SK-N-SH treated with all-trans-retinoic acid at 6 μM for 48 hours (cell line): Measurements from ENCODE around the gene ATP6AP1.
A peak's percentile ranks its signal among the peaks of the same experiment; 100 is the strongest.

Experiments used
- ATAC-seq: fragments of 200-7000 bp; cut with Tn5 transposase; 3 replicates; pipeline ENCODE4 v1.9.1; 2020; ENCODE audit warnings: mild to moderate bottlenecking, moderate library complexity
- ARNTL ChIP-seq: fragments of 450-650 bp; formaldehyde crosslinking; IDR thresholded peaks from 2 replicates; pipeline ENCODE4 v1.5.0; 2020; ENCODE audit warnings: low read depth, mild to moderate bottlenecking, moderate library complexity, borderline replicate concordance
- BACH2 ChIP-seq: fragments of 250-450 bp; sonication (Bioruptor Pico); IDR thresholded peaks from 2 replicates; pipeline ENCODE4 v1.9.0; 2021; ENCODE audit warnings: mild to moderate bottlenecking, borderline replicate concordance
- ESRRG ChIP-seq: fragments of 250-450 bp; sonication (Bioruptor Pico); IDR thresholded peaks from 2 replicates; pipeline ENCODE4 v1.6.1; 2021; ENCODE audit warnings: mild to moderate bottlenecking
- GLIS3 ChIP-seq: fragments of 250-450 bp; sonication (Bioruptor Pico); IDR thresholded peaks from 2 replicates; pipeline ENCODE4 v1.5.0; 2020; ENCODE audit warnings: mild to moderate bottlenecking, moderate library complexity
- ISL1 ChIP-seq: fragments of 250-450 bp; sonication (Bioruptor Pico); IDR thresholded peaks from 2 replicates; pipeline ENCODE4 v2.1.2; 2022; ENCODE audit warnings: mild to moderate bottlenecking, moderate library complexity
- OSR1 ChIP-seq: fragments of 250-450 bp; sonication (Bioruptor Pico); IDR thresholded peaks from 2 replicates; pipeline ENCODE4 v1.8.0; 2022; ENCODE audit warnings: moderate library complexity, mild to moderate bottlenecking, inconsistent platforms
- PPARA ChIP-seq: fragments of 250-450 bp; sonication (Bioruptor Pico); IDR thresholded peaks from 2 replicates; pipeline ENCODE4 v1.5.0; 2020; ENCODE audit warnings: mild to moderate bottlenecking, borderline replicate concordance
- RARB ChIP-seq: fragments of 250-450 bp; sonication (Bioruptor Pico); IDR thresholded peaks from 2 replicates; pipeline ENCODE4 v1.8.0; 2021; ENCODE audit warnings: mild to moderate bottlenecking, moderate library complexity
- SNAI2 ChIP-seq: fragments of 250-450 bp; sonication (Bioruptor Pico); IDR thresholded peaks from 2 replicates; pipeline ENCODE4 v1.5.0; 2020; ENCODE audit warnings: mild to moderate bottlenecking, moderate library complexity
- TCF4 ChIP-seq: fragments of 250-450 bp; sonication (Bioruptor Pico); IDR thresholded peaks from 2 replicates; pipeline ENCODE4 v1.8.0; 2021; ENCODE audit warnings: mild to moderate bottlenecking, moderate library complexity, borderline replicate concordance
- TOX ChIP-seq: fragments of 250-450 bp; sonication (Bioruptor Pico); IDR thresholded peaks from 2 replicates; pipeline ENCODE4 v1.8.0; 2021; ENCODE audit warnings: mild to moderate bottlenecking, moderate library complexity, borderline replicate concordance
- ZC3H10 ChIP-seq: fragments of 250-450 bp; sonication (Bioruptor Pico); IDR thresholded peaks from 2 replicates; pipeline ENCODE4 v1.5.1; 2021; ENCODE audit warnings: mild to moderate bottlenecking, moderate library complexity
- ZFP3 ChIP-seq: fragments of 250-450 bp; sonication (Bioruptor Pico); IDR thresholded peaks from 2 replicates; pipeline ENCODE4 v1.5.0; 2020; ENCODE audit warnings: mild to moderate bottlenecking, moderate library complexity
- ZFP30 ChIP-seq: fragments of 450-650 bp; formaldehyde crosslinking; IDR thresholded peaks from 2 replicates; pipeline ENCODE4 v1.5.0; 2022; ENCODE audit warnings: mild to moderate bottlenecking, moderate library complexity
- ZNF8 ChIP-seq: fragments of 450-650 bp; formaldehyde crosslinking; IDR thresholded peaks from 2 replicates; pipeline ENCODE4 v1.5.0; 2020; ENCODE audit warnings: mild to moderate bottlenecking, moderate library complexity
- TF ChIP-seq, protein P1 (sequence below): fragments of 250-450 bp; sonication (Bioruptor Pico); IDR thresholded peaks from 2 replicates; pipeline ENCODE4 v1.8.0; 2021; ENCODE audit warnings: low read depth, mild to moderate bottlenecking, moderate library complexity, borderline replicate concordance
- TF ChIP-seq, protein P2 (sequence below): fragments of 250-450 bp; sonication (Bioruptor Pico); IDR thresholded peaks from 2 replicates; pipeline ENCODE4 v1.5.1; 2020; ENCODE audit warnings: low read depth, mild to moderate bottlenecking, moderate library complexity
- TF ChIP-seq, protein P3 (sequence below): fragments of 250-450 bp; sonication (Bioruptor Pico); IDR thresholded peaks from 2 replicates; pipeline ENCODE4 v1.8.0; 2020; ENCODE audit warnings: mild to moderate bottlenecking, moderate library complexity, borderline replicate concordance
- TF ChIP-seq, protein P4 (sequence below): fragments of 250-450 bp; sonication (Bioruptor Pico); IDR thresholded peaks from 2 replicates; pipeline ENCODE4 v1.5.0; 2020; ENCODE audit warnings: mild to moderate bottlenecking, moderate library complexity
- TF ChIP-seq, protein P5 (sequence below): fragments of 250-450 bp; sonication (Bioruptor Pico); IDR thresholded peaks from 2 replicates; pipeline ENCODE4 v1.5.1; 2021; ENCODE audit warnings: mild to moderate bottlenecking, moderate library complexity

ATP6AP1 gene

DNA sequence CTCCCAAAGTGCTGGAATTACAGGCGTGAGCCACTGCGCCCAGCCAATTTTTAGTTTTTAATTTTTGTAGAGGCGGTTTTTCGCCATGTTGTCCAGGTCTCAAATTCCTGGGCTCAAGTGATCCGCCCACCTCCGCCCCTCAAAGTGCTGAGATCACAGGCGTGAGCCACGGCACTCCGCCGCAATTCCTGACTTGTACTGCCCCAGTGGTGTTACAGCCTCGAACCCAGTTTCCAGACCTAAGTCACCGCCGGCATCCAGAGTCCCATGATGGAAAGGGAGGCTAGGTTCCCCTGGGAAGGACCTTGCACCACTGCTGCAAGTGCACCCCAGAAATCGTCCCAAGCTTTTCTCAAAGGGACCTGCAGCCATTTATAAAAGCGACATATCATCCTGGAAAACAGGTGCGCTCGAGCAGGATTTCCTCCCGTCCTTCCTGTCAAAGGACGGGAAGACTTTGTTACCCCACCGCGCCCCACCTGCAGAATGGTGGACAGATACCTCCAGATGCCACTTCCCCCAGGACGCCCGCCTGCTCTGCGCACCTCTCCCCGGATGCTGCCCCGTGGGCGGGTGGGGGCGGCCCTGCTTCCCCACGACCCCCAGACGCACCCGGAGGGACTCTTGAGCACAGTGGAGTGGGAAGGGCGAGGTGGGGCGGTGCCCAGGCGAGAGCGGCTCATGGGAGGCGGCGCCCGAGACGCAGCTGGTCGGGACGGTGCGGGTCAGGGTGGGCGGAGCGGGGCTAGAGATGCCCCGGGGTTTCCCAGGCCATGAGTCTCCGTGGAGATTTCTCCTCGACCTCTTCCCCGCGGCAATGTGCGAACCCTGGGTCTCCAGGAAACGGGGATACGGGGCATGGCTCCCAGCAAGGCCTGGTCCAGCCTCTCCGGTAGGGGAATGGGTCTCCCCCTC, 31.2 kb upstream of the ATP6AP1 start:
- ATAC-seq = peak; percentile 72
- TF ChIP-seq, protein P1, sequence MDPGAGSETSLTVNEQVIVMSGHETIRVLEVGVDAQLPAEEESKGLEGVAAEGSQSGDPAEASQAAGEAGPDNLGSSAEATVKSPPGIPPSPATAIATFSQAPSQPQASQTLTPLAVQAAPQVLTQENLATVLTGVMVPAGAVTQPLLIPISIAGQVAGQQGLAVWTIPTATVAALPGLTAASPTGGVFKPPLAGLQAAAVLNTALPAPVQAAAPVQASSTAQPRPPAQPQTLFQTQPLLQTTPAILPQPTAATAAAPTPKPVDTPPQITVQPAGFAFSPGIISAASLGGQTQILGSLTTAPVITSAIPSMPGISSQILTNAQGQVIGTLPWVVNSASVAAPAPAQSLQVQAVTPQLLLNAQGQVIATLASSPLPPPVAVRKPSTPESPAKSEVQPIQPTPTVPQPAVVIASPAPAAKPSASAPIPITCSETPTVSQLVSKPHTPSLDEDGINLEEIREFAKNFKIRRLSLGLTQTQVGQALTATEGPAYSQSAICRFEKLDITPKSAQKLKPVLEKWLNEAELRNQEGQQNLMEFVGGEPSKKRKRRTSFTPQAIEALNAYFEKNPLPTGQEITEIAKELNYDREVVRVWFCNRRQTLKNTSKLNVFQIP = no peak
- TF ChIP-seq OSR1 = no peak
- TF ChIP-seq ISL1 = no peak
- TF ChIP-seq, protein P2, sequence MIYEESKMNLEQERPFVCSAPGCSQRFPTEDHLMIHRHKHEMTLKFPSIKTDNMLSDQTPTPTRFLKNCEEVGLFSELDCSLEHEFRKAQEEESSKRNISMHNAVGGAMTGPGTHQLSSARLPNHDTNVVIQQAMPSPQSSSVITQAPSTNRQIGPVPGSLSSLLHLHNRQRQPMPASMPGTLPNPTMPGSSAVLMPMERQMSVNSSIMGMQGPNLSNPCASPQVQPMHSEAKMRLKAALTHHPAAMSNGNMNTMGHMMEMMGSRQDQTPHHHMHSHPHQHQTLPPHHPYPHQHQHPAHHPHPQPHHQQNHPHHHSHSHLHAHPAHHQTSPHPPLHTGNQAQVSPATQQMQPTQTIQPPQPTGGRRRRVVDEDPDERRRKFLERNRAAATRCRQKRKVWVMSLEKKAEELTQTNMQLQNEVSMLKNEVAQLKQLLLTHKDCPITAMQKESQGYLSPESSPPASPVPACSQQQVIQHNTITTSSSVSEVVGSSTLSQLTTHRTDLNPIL (CRISPR knock-in tag) = no peak
- TF ChIP-seq ZC3H10 (CRISPR knock-in tag) = no peak
- TF ChIP-seq, protein P3, sequence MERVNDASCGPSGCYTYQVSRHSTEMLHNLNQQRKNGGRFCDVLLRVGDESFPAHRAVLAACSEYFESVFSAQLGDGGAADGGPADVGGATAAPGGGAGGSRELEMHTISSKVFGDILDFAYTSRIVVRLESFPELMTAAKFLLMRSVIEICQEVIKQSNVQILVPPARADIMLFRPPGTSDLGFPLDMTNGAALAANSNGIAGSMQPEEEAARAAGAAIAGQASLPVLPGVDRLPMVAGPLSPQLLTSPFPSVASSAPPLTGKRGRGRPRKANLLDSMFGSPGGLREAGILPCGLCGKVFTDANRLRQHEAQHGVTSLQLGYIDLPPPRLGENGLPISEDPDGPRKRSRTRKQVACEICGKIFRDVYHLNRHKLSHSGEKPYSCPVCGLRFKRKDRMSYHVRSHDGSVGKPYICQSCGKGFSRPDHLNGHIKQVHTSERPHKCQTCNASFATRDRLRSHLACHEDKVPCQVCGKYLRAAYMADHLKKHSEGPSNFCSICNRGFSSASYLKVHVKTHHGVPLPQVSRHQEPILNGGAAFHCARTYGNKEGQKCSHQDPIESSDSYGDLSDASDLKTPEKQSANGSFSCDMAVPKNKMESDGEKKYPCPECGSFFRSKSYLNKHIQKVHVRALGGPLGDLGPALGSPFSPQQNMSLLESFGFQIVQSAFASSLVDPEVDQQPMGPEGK (CRISPR knock-in tag) = no peak
- no peak for TF ChIP-seq PPARA
- TF ChIP-seq ZNF8 (CRISPR knock-in tag) = no peak
- TF ChIP-seq ESRRG (CRISPR knock-in tag) = no peak
- no peak for TF ChIP-seq SNAI2 (CRISPR knock-in tag)
- TF ChIP-seq RARB (CRISPR knock-in tag) = no peak
- TF ChIP-seq BACH2 (CRISPR knock-in tag) = no peak
- TF ChIP-seq, protein P4, sequence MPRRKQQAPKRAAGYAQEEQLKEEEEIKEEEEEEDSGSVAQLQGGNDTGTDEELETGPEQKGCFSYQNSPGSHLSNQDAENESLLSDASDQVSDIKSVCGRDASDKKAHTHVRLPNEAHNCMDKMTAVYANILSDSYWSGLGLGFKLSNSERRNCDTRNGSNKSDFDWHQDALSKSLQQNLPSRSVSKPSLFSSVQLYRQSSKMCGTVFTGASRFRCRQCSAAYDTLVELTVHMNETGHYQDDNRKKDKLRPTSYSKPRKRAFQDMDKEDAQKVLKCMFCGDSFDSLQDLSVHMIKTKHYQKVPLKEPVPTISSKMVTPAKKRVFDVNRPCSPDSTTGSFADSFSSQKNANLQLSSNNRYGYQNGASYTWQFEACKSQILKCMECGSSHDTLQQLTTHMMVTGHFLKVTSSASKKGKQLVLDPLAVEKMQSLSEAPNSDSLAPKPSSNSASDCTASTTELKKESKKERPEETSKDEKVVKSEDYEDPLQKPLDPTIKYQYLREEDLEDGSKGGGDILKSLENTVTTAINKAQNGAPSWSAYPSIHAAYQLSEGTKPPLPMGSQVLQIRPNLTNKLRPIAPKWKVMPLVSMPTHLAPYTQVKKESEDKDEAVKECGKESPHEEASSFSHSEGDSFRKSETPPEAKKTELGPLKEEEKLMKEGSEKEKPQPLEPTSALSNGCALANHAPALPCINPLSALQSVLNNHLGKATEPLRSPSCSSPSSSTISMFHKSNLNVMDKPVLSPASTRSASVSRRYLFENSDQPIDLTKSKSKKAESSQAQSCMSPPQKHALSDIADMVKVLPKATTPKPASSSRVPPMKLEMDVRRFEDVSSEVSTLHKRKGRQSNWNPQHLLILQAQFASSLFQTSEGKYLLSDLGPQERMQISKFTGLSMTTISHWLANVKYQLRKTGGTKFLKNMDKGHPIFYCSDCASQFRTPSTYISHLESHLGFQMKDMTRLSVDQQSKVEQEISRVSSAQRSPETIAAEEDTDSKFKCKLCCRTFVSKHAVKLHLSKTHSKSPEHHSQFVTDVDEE (CRISPR knock-in tag) = no peak
- TF ChIP-seq, protein P5, sequence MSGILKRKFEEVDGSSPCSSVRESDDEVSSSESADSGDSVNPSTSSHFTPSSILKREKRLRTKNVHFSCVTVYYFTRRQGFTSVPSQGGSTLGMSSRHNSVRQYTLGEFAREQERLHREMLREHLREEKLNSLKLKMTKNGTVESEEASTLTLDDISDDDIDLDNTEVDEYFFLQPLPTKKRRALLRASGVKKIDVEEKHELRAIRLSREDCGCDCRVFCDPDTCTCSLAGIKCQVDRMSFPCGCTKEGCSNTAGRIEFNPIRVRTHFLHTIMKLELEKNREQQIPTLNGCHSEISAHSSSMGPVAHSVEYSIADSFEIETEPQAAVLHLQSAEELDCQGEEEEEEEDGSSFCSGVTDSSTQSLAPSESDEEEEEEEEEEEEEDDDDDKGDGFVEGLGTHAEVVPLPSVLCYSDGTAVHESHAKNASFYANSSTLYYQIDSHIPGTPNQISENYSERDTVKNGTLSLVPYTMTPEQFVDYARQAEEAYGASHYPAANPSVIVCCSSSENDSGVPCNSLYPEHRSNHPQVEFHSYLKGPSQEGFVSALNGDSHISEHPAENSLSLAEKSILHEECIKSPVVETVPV = no peak
- no peak for TF ChIP-seq ZFP30 (CRISPR knock-in tag)
- TF ChIP-seq TCF4 (CRISPR knock-in tag) = no peak
- no peak for TF ChIP-seq ARNTL (CRISPR knock-in tag)
- TF ChIP-seq GLIS3 = no peak
- TF ChIP-seq TOX (CRISPR knock-in tag) = no peak
- TF ChIP-seq ZFP3 (CRISPR knock-in tag) = no peak

DNA sequence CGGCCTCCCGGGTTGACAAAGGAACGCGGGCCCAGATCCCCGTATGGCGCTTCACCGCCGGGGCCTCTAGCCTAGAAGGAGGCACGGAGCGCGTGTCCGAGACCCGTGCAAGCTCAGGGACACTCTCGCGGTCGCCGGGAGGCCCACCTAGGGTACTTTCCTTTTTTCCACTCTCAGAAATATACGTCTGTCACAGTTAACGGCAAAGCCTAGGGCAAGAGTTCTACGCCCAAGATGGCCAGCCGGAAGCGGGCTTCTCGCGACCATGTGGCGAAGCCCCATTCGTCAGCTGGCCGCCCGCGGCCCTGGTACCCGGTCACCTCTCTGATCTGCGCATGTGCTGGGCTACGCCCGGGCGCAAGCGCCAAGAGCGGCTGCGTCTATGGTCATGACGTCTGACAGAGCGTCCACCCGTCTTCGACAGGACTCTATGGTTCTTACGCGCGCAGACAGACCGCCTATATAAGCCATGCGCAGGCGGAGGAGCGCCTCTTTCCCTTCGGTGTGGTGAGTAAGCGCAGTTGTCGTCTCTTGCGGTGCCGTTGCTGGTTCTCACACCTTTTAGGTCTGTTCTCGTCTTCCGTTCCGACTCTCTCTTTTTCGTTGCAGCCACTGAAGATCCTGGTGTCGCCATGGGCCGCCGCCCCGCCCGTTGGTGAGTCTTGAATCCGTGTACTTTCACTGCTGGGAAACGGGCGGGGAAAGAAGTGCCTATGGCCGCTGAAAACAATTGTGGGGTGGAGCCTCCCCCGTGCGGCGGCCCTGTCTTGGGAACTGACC, 30.4 kb upstream of the ATP6AP1 start, which contains the start of gene RPL10:
Gene RPL10 (plus strand): TSS at position 490 of the 780 bp plus-strand sequence. CDS start 143 bp downstream, at position 633.
- ATAC-seq = peak; percentile 56
- TF ChIP-seq, protein P3 (CRISPR knock-in tag) = 0 out of 2 replicates have a peak, but pooled peaks have one; percentile 16
- TF ChIP-seq GLIS3 = no peak
- TF ChIP-seq, protein P2 (CRISPR knock-in tag) = peak; percentile 42; the same call in 1 of the 2 replicates
- TF ChIP-seq, all 23 proteins: peak for 2
